ENCODE results near the gene EIF4A3. TPM values are rescaled to one million over a fixed set of nuclear protein-coding genes. Genes with fewer than 3 reads are reported as not detected.

EIF4A3 gene
- total RNA-seq, 3 donors from 2014 or later (not counting 1 experiment from before 2014, with no cell fraction given) = 86.2 to 88.6 (median 88.0) TPM

GRCh38 chr17:80152081-80152702 lies 5.3 kb upstream of the EIF4A3 start:
- H3K27ac Mint-ChIP-seq = peak overlapping the region in 1 of 2 donors; percentile 35
- intact Hi-C loops (cut with micrococcal nuclease) = no loop called here
- DNase-seq = no peak
- no peak for TF ChIP-seq CTCF (IDR thresholded peaks at IDR 0.05)
- no peak overlapping the region for H3K4me3 Mint-ChIP-seq
- peaks cover 2 to 3% of the 10 kb centered on the region in 2 donors for H3K9me3 Mint-ChIP-seq
- H3K36me3 Mint-ChIP-seq = peaks cover 7% of the 10 kb centered on the region
- WGBS (ENCODE audit: insufficient coverage) = 65% methylated on average over 11 of the region's 11 CpGs
- no peaks in the 10 kb centered on the region for H3K36me3 ChIP-seq (ENCODE audit: control insufficient read depth, insufficient read depth, low read length)
- no peak for ATAC-seq
- H3K27ac ChIP-seq (ENCODE audit: low read length) = no peak overlapping the region
- H3K27me3 Mint-ChIP-seq (ENCODE audit: low read depth in 2 of 2) = no peaks in the 10 kb centered on the region
- H3K9me3 ChIP-seq (ENCODE audit: control insufficient read depth, insufficient read depth, low read length) = peaks cover 14% of the 10 kb centered on the region
- peaks cover 15% of the 10 kb centered on the region for H3K4me1 ChIP-seq (ENCODE audit: control insufficient read depth, insufficient read depth, low read length)
- no peaks in the 10 kb centered on the region for H3K27me3 ChIP-seq (ENCODE audit: control insufficient read depth, insufficient read depth, low read length)
- peaks cover 10 to 16% of the 10 kb centered on the region in 2 donors for H3K4me1 Mint-ChIP-seq
- H3K4me3 ChIP-seq (ENCODE audit: low read length) = no peak overlapping the region

GRCh38 chr17:80151333-80151732 lies 4.4 kb upstream of the EIF4A3 start:
- WGBS (ENCODE audit: insufficient coverage) = 93% methylated on average over 4 of the region's 5 CpGs
- Mint-ChIP-seq H3K27ac (no peak overlapping the region), H3K36me3 (peaks cover 7% of the 10 kb centered on the region), H3K27me3 (ENCODE audit: low read depth in 2 of 2) (no peaks in the 10 kb centered on the region), H3K4me1 (peaks cover 14 to 22% of the 10 kb centered on the region in 2 donors), H3K4me3 (peak overlapping the region; percentile 47), H3K9me3 (peaks cover 2 to 3% of the 10 kb centered on the region in 2 donors)
- H3K36me3 ChIP-seq (ENCODE audit: control insufficient read depth, insufficient read depth, low read length) = no peaks in the 10 kb centered on the region
- H3K9me3 ChIP-seq (ENCODE audit: control insufficient read depth, insufficient read depth, low read length) = peaks cover 14% of the 10 kb centered on the region
- no peak overlapping the region for H3K27ac ChIP-seq (ENCODE audit: low read length)
- DNase-seq (no peak), ATAC-seq (no peak)
- no peaks in the 10 kb centered on the region for H3K27me3 ChIP-seq (ENCODE audit: control insufficient read depth, insufficient read depth, low read length)
- intact Hi-C loops (cut with micrococcal nuclease) = no loop called here
- H3K4me1 ChIP-seq (ENCODE audit: control insufficient read depth, insufficient read depth, low read length) = peaks cover 15% of the 10 kb centered on the region
- no peak overlapping the region for H3K4me3 ChIP-seq (ENCODE audit: low read length)
- TF ChIP-seq CTCF (IDR thresholded peaks at IDR 0.05) = no peak

- Histone ChIP-seq H3K4me1 (ENCODE audit: control insufficient read depth, insufficient read depth, low read length) (peaks cover 24% of the 10 kb centered on the region), H3K27me3 (ENCODE audit: control insufficient read depth, insufficient read depth, low read length) (no peaks in the 10 kb centered on the region), H3K27ac (ENCODE audit: low read length) (peak overlapping the region; percentile 72), H3K4me3 (ENCODE audit: low read length) (peak overlapping the region; percentile 83), H3K36me3 (ENCODE audit: control insufficient read depth, insufficient read depth, low read length) (peaks cover 23% of the 10 kb centered on the region), H3K9me3 (ENCODE audit: control insufficient read depth, insufficient read depth, low read length) (no peaks in the 10 kb centered on the region)
- Mint-ChIP-seq H3K27ac (peak overlapping the region; percentile 73 to 93), H3K36me3 (no peaks in the 10 kb centered on the region), H3K4me3 (peak overlapping the region; percentile 96), H3K4me1 (peaks cover 19 to 25% of the 10 kb centered on the region in 2 donors), H3K9me3 (no peaks in the 10 kb centered on the region), H3K27me3 (ENCODE audit: low read depth in 2 of 2) (no peaks in the 10 kb centered on the region)
- ATAC-seq (peak in 2 of 3 donors; percentile 0 to 1), DNase-seq (peak in 1 of 2 donors; percentile 45)
- WGBS (ENCODE audit: insufficient coverage) = under 1% methylated on average over 69 of the region's 69 CpGs
- intact Hi-C loops (cut with micrococcal nuclease) = loop anchor here (2.0 kb wide), 1 partner anchor 116 kb away; no protein-coding TSS in a partner anchor
- no peak for TF ChIP-seq CTCF (IDR thresholded peaks at IDR 0.05)
These were observed 550 bp downstream of the EIF4A3 start for GRCh38 chr17:80146121-80147034.
